GM20431 (cell line): Measurements from ENCODE around the gene C2orf68.
"Not testable (repeated sequence)": the region's sequence is repeated elsewhere in the genome, so short reads cannot be mapped to it uniquely, and the experiment has no call there.

ENCODE experiments used
- in situ Hi-C: fragments of 300-500 bp; cut with MseI, MboI; formaldehyde crosslinking; loops from one replicate; pipeline ENCODE4 v1.15.0; 2020; ENCODE audit warnings: low sequenced_read_pairs; ENCODE audit not compliant: unreplicated experiment

Gene C2orf68

DNA sequence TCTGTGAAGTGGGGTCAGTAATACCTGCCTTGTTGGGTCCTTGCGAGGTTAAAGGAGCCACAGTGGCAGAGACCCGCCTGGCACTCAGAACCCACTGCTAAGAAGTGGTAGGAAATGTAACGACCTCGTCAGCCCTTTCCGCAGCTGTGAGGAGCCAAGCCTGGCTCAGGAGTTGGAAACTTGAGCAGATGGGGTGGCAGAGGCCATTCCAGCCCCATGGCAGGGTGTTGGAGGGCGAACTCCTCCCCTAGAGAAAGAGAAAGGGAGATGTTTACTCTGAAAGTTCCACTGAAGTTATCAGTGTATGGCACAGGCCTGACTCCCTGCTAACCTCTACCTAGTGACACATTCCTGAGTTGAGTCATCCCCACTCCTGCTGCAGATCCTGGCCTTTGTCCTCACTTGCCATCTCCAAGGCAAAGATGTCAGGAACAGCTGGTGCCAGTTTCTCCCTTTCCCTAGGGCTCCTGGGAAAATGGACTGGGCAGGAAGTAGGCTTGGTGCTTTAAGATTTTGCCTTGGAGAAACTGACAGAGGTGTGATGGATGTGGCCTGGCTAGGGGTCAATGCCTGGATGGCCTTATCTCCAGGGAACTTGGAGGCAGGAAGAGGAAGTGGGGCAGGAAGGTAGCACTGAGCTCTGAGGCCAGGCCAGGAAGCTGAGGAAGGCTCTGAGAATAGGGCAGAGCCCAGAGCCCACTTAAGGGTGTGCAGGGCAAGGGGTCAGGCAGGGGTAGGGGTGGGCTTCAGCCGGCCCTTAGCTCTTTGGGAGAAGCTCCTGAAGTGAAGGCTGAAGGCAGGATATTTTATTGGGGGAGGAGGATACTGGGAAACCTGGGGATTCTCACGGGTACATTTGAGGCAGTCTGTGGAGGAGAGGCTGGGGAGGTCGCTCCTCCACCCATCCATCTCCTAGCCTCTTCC is 26.7 kb downstream of the C2orf68 start:
- in situ Hi-C loops, result no loop called here

DNA sequence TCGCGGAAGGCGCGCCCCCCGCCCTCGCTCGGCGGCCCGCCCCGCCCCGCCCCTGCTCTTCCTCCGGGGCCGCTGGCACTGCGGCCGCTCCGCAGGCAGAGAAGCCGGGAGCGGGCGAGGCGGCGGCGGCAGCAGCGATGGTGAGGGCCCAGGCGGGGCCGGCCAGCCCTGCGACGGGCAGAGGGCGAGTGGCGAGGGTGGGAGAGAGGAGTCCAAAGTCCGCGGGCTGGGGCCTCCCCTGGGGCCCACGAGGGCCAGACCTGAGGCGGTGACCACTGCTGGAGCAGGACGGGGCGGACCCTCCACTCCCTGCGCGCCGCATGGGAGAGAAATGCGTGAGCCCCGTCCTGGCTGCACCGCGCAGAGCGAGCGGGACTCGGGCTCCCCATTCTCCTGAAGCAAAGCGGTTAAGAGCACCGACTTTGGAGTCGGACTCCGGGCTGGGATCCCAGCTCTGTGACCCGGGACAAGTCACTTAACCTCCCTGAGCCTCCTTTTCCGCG is 27.5 kb downstream of the C2orf68 start, which contains the start of gene VAMP5:
Gene VAMP5 (plus strand): TSS at position 78 of the 503 bp plus-strand sequence. CDS start 60 bp downstream, at position 138.
- in situ Hi-C loops, result no loop called here

DNA sequence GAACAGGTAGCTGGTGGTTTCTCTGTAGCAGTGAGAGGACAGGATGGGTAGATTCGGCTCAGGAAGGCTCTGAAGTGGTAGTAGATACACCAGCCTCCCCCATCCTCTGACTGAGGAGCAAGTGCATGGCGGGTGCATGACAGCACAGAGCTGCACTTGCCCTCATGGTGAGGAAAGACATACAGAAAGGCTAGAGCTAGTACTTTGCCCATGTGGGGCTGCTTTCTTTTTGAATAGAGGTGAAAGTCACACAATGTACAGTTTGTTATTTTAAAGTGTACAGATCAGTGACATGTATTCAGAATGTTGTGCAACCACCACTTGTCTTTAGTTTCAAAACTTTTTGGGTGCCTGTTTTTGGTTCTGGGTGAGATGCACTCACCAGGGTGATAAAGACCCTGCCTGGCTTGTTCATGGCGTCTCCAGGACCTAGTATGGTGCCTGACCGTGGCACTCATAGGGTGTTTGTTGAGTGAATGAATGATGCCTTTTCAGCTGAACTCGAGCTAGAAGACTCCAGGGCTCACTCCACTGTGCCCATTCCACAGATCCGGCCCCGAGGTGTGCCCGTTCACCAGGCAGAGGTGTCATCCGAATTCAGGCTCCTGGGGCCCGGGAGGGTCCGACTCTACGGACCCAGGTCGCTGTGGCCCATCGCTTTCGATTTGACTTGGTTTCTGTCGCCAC is 28.1 kb downstream of the C2orf68 start:
- in situ Hi-C loops, result no loop called here

DNA sequence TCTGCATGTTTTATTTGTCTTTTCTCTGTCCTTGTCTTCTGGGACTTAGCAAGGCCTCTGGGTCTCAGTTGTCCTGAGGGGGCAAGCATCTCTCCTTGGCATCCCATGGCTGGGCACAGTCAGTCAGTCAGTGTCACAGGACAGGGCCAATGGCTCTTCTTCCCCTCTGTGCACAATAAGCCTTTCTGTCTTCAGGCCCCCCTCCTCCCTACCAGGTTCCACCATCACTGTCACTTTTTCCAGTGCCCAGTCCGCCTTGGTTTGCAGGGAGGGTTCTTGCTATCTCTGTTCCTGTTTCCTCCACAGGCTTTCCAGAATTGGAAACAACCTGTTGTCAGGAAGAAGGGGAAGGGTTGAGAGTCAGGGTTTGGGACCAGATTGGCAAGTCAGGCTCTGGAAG is 29.4 kb downstream of the C2orf68 start:
- in situ Hi-C loops, result no loop called here

DNA sequence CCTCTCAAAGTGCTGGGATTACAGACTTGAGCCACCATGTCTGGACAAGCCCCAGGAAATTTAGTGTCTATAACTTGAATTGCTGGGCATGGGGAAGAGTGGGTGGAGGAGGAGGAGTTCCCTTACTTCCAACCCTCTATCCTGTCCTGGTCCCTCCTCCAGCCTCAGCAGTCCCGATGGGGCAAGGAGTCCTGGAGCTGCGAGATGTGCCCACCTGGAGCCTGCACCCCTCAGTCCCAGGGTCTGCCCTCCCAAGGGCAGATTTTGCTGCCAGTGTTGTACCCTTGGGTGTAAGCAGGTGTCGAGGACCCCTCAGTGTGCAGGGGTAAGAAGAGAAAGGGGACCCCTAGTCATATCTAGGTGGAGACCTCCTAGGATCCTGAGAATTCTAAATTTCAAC is 31.7 kb downstream of the C2orf68 start:
- in situ Hi-C loops, result no loop called here

DNA sequence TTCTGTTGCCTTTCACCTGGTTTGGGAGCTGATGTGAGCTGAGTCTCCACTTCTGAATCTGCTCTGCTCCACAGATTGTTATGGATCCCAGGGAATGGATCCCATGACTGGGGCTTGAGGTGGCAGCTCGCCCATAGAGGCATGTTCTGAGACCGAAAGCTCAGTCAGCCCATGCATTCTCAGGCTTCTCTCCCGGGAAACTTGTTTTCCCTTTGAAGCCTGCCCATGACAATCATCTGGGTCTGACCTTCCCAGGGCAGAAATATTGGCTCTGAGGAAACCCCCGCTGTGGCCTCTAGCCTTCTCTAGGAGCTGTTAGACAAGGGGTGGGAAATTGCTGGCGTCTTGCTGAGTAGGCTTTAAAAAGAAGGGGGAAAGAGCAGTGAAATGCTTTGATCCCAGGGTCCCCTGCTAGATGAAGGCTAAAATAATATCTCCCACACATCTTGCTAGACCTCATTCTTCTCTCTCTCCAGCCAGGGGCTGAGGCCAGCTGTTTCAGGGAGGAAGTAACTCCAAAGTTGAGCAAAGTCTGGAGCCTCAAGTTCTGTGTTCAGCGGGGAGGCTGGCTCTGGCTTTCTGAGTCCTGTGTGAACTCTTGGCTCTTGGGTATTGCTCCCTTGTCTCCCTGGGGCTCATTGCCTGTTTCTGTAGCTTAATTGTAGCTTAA is 32.5 kb downstream of the C2orf68 start:
- in situ Hi-C loops, result no loop called here

DNA sequence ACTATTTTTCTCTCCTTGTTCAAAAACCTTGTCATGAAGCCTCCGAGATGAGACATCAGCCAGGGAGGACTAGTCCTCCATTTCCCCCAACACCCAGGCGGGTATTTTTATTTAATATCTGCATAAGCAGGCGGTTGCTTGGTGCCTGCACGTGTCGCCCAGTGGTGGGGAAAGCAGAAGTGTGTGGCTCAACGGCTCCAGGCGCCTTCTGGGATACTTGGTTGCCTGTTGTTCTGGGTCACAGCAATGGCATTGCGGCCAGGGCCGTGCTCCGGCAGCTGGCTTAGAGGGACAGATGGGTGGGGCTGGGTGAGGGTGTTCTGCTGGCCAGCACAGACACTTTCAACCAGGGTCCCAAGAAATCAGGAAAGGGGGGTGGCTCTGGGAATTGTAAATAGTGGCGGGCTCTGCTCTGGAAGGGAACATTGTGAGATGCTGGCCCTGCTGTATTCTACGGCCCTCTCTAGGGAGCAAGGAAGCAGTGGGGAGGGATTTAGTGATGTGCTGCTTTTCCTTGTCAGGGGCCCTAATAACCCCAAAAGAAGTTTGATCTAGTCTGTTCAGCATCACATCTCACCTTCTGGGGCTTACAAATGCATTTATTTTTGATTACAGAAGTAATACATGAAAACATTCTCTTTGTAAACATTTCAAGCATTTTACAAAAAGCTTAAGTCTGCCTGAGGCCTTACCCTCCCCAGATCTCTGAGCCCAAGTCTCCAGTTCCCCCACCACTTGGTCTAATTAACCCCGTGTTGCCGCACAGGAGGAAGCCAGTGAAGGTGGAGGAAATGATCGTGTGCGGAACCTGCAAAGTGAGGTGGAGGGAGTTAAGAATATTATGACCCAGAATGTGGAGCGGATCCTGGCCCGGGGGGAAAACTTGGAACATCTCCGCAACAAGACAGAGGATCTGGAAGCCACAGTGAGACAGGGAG is 33.4 kb downstream of the C2orf68 start:
- in situ Hi-C loops, result no loop called here

DNA sequence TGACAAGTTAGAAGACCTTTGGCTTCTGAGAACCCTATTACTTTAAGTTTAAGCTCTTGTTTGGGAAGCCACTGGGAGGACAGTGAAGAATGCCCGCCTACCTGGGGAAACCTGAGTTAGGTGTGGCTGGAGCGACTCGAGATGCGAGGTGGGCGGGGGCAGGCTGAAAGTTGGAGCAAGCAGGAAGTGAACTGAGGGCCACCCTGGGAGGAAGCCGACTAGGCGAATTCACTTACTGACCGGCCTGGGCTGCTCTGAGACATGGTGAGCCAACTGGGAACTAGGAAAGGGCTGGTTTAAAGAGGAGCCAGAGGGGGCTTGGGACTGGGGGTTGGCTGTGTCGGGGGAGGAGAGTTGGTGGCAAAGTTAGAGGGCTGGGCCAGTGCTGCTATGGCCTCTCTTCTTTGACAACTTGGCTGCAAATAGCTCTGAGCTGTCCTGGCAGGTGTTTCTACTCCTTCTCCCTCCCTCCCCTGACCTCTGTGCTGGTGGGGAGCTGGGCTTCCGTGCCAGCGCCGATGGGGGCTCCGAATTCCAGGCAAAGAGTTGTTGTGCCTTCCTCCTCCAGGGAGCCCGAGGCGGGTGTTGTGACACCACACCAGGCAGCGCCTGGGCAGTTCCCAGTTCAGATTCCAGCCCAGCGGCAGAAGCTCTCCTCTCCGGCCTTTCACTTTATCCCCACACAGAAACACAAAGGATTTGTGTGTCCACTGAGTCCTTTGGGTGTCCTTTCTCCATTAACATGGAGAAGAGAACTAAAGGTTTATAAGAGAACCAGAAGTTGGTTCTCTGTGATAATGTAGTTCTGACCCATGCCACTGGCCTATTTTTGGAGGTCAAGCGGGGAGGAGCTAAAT is 34.3 kb downstream of the C2orf68 start, which contains the start of gene VAMP8:
Gene VAMP8 (plus strand): TSS at position 201 of the 857 bp plus-strand sequence. CDS start 61 bp downstream, at position 262.
- in situ Hi-C loops, result no loop called here

DNA sequence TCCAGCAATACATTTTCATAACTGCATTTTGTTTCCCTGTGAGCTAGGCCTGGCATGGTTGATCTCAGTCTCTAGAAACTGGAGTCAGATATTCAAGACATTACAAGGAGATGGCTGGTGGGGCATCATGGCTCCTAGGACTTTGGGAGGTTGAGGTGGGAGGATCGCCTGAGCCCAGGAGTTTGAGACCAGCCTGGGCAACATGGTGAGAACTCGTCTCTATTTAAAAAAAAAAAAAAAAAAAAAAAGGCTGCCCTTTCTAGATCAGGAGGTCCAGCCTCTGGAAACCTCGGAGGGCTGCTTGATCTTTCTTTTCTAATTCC is 34.8 kb downstream of the C2orf68 start:
- in situ Hi-C loops, result no loop called here

DNA sequence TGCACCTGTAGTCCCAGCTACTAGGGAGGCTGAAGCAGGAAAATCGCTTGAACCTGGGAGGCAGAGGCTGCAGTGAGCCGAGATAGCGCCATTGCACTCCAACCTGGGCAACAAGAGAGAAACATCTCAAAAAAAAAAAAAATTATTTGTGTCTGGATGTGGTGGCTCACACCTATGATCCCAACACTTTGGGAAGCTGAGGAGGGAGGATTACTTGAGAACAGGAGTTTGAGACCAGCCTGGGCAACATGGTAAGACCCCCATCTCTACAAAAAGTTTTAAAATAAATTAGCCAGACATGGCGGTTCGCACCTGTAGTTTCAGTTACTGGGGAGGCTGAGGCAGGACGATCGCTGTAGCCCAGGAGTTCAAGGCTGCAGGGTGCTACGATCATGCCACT is 36.1 kb downstream of the C2orf68 start:
- in situ Hi-C loops, result no loop called here

DNA sequence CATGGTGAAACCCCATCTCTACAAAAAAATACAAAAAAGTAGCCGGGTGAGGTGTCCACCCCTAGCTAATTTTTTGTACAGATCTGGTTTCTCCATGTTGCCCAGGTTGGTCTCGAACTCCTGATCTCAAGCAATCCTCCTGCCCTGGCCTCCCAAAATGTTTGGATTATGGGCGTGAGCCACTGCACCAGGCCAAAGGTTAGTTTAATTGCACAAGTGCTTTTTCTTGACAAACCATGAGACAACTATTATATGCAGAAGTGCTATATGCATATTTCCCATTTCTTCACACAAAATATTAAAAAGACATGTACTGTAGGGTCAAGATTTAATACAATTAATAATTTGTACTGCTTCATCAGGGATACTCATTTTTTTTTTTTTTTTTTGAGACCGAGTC is 45.6 kb downstream of the C2orf68 start:
- in situ Hi-C loops, result no loop called here

DNA sequence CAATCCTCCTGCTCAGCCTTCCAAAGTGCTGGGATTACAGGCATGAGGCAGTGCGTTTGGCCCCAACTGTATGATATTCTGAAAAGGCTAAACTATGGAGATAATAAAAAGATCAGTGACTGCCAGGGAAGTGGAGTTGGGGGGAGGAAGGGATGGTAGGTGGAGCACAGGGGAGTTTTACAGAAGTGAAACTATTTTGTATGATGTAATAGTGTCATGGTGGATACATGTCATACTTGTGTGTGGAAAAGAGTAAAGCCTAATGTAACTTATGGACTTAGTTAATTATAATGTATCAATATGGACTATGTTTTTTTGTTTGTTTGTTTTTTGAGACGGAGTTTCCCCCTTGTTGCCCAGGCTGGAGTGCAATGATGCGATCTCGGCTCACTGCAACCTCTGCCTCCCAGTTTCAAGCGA is 47.7 kb downstream of the C2orf68 start:
- in situ Hi-C loops, result no loop called here

DNA sequence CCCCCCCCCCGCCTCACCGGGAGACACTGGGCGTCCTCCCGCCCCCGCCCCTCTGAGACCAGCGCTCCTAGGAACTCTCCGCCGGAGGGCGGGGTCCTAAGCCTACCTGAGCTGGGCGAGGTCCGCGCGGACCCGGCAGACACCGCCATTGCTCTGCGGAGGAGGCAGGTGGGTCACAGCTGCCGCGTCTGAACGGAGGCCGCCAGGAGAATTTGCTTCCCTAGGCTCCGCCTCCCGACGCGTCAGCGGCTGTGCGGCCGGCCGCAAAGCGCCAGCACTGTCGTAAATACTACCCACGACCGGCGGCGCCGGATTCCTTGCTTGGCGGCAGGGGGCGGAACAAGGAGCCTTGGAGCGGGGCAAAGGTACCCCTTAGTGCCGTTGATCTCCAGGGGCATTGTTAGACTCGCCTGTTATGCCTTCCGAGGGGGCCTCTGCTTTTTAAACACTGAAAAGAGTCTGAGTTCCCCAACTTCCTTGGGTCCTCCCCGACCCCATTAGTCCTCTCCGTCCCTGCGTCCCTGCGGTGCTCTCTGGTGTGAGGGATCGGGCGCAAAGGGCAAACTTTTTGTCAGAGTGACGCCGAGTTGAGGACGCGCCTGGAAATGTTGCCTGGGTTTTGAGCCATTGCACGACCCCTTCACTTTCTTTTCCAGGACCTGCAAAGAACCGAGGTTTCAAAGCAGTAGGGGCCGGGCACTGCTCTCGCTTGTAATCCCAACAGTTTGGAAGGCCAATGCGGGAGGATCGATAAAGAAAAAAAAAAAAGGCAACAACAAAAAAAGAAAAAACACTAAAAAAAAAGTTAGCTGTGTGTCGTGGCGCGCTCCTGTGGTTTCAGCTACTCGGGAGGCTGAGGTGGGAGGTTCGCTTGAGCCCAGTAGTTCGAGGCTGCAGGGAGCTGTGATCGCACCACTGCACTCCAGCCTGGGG is 50.3 kb downstream of the C2orf68 start, which contains the start of gene GGCX:
Gene GGCX (minus strand): TSS at position 214 of the 933 bp plus-strand sequence. CDS start 65 bp downstream, at position 149.
- in situ Hi-C loops, result no loop called here

DNA sequence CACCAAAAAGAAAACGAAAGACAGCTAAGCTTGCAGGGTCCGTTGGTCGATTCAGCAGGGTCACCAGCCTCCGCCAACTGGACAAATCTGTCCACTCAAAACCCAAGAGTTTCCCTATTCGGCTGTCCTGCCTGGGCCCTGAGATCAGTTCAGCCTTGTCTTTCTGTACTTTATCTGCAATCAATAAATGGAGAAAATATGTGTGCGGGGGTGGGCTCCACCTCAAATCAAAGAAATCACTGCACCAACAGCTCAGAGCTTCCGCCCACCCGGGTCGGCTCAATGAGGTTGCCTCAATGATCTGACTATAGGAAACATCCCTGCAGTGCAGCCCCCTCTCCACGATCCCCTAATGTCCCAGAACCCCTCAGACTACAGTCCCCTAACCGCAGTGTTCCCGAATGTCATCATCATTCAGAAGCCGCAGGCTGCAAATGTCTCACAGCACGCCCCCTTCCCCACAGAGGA is 51.0 kb downstream of the C2orf68 start:
- in situ Hi-C loops, result no loop called here

DNA sequence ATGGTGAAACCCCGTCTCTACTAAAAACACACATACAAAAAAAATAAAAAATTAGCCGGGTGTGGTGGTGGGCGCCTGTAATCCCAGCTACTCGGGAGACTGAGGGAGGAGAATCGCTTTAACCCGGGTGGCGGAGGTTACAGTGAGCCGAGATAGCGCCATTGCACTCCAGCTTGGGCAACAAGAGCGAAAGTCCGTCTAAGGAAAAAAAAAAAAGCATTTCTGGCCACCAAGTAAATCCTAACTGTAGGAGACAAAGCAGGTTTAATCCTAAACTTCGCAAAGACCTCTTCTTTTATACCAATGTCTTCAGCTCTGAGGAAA is 51.5 kb downstream of the C2orf68 start:
- in situ Hi-C loops, result not testable (repeated sequence)

DNA sequence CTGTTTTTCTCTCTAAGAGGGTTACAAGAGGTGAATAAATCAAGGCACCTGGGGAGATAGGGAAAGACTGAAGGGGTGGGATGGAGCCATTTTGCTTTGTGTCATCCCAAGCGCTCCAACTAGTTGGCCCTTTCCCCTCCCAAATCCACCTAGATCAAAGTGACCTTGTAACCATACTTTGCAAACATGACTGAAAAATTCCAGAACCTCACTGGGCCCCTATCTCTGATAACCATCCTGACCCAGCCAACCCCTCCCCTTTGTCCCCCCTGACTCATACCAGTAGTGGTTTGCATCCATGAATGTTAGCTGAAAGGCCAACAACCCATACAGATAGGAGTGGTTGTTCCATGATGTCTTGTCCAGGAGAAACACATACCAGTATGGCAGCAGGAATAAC is 53.7 kb downstream of the C2orf68 start:
- in situ Hi-C loops, result loop anchor here (10.0 kb wide), 1 partner anchor 133 kb away; no protein-coding TSS in a partner anchor

DNA sequence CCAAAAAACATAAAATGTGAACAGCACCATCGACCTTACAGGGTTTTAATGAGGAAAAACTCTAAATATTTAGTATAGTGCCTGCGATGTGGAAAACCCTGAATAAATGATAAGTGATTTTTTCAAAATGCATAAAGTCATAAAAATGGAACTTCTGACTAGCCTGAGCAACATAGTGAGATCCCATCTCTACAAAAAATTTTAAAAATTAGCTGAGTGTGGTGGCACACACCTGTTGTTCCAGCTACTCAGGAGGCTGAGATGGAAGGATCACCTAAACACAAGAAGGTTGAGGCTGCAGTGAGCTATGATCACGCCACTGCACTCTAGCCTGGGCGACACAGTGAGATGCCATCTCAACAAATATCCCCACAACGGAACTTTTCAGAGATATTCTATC is 54.7 kb downstream of the C2orf68 start:
- in situ Hi-C loops, result loop anchor here (10.0 kb wide), 1 partner anchor 132 kb away; no protein-coding TSS in a partner anchor
